ENCODE data around the gene PLEKHA7. TPM values are rescaled to one million over a fixed set of nuclear protein-coding genes. Genes with fewer than 3 reads are reported as not detected.

Gene PLEKHA7
- total and polyA plus RNA-seq, 2 of the 13 experiments (the other 11 are each of a cell fraction or from before 2014, with no cell fraction given), result 17.5 to 18.7 TPM

- in situ Hi-C loops (cut with HindIII; ENCODE audit: extremely low pct_ligation_motif_present, low pct_unique_long_range_greater_than_20kb), result loop anchor here (5.0 kb wide), 1 partner anchor 116 kb away; no protein-coding TSS in a partner anchor
- Histone ChIP-seq H3K9me3 (ENCODE audit: low read length) (no peaks in the 10 kb centered on the region), H2AFZ (ENCODE audit: low read length) (no peak overlapping the region), H3K4me2 (ENCODE audit: low read depth, low read length) (no peak overlapping the region), H4K20me1 (ENCODE audit: insufficient read depth, low read length) (peaks cover 4% of the 10 kb centered on the region; the same call in 1 of the 2 replicates), H3K79me2 (ENCODE audit: insufficient read depth, low read length) (no peaks in the 10 kb centered on the region), H3K27ac (ENCODE audit: extremely low read length, insufficient read depth, low read length) (no peak overlapping the region), H3K4me3 (replicated peaks in 1 of 3; ENCODE audit: insufficient read depth in 1 of 3, low read depth in 2 of 3, low read length in 3 of 3) (no peak overlapping the region), H3K27me3 (ENCODE audit: control insufficient read depth in 1 of 2, insufficient read depth in 2 of 2, low read length in 2 of 2) (no peaks in the 10 kb centered on the region), H3K4me1 (ENCODE audit: insufficient read depth, low read length) (peaks cover 10% of the 10 kb centered on the region), H3K9ac (ENCODE audit: insufficient read depth, low read depth, low read length) (no peak overlapping the region), H3K36me3 (replicated peaks in 1 of 2; ENCODE audit: control insufficient read depth in 1 of 2, insufficient read depth in 2 of 2, low read length in 2 of 2) (0 out of 5 replicates have a peak, but pooled peaks cover 0 to 7% of the 10 kb centered on the region in 2 experiments)
- intact Hi-C loops (cut with micrococcal nuclease; ENCODE audit: unreplicated experiment), result loop anchor here (1.0 kb wide), 4 partner anchors 35 to 117 kb away; no protein-coding TSS in a partner anchor
- 86% methylated on average over 6 of the region's 6 CpGs for WGBS (ENCODE audit: low lambda C conversion rate)
- no peak for FAIRE-seq
- no peak for DNase-seq (ENCODE audit: low spot score)
- no peak for ATAC-seq
- BruUV-seq (replicated peaks), result no TSS peak
- ChIA-PET CTCF (ENCODE audit: low intra/inter-chr PET ratio, low total read pairs) (interaction anchor here (1.1 to 3.1 kb wide), 6 partner anchors 11 to 161 kb away, joined by 3 to 46 read pairs (median 6); partner anchors contain the start of gene PLEKHA7), POLR2A (interaction anchor here (1.0 to 1.6 kb wide), 4 partner anchors 66 to 131 kb away, joined by 3 to 6 read pairs (median 4); partner anchors contain the start of gene RPS13)
- TF ChIP-seq ZNF142 (CRISPR knock-in tag; IDR thresholded peaks at IDR 0.05) (no peak), ARID3A (IDR thresholded peaks at IDR 0.05; ENCODE audit: low read depth, low read length) (no peak), ZNF839 (CRISPR knock-in tag; IDR thresholded peaks at IDR 0.05; ENCODE audit: borderline replicate concordance) (no peak), LBX2 (CRISPR knock-in tag; IDR thresholded peaks at IDR 0.05; ENCODE audit: borderline replicate concordance) (no peak), ZFP1 (CRISPR knock-in tag; IDR thresholded peaks at IDR 0.05) (no peak), TBX2 (CRISPR knock-in tag; IDR thresholded peaks at IDR 0.05; ENCODE audit: borderline replicate concordance) (no peak), HES4 (CRISPR knock-in tag; IDR thresholded peaks at IDR 0.05; ENCODE audit: borderline replicate concordance) (no peak), NAIF1 (CRISPR knock-in tag; IDR thresholded peaks at IDR 0.05; ENCODE audit: borderline replicate concordance) (no peak), ZNF709 (CRISPR knock-in tag; IDR thresholded peaks at IDR 0.05) (no peak), FOXJ3 (CRISPR knock-in tag; IDR thresholded peaks at IDR 0.05; ENCODE audit: borderline replicate concordance) (no peak), ZNF564 (CRISPR knock-in tag; IDR thresholded peaks at IDR 0.05) (no peak)
Observed at GRCh38 chr11:16946477-16947282, 67.5 kb downstream of the PLEKHA7 start.
